Measurements from ENCODE around the gene OPCML.

The OPCML gene

DNA sequence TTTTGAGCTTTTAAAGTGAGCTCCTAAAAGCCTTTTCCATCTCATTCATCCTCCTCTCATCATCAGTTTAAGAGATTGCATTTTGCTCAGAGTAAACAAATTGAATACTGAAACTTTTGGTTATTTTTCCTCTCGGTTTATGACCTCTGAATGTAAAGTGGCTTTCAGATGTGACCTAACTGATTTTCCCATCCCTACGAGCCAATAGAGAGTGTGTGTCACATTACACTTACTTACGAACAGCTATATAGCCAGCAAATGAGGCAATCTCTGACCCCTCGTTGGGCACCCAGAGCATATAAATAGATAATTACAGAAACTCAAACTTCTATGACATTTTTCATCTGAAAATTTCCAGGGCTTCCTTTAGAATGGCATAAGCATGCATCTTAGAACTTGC, 317.7 kb downstream of the OPCML start:
- TF ChIP-seq, protein P1, sequence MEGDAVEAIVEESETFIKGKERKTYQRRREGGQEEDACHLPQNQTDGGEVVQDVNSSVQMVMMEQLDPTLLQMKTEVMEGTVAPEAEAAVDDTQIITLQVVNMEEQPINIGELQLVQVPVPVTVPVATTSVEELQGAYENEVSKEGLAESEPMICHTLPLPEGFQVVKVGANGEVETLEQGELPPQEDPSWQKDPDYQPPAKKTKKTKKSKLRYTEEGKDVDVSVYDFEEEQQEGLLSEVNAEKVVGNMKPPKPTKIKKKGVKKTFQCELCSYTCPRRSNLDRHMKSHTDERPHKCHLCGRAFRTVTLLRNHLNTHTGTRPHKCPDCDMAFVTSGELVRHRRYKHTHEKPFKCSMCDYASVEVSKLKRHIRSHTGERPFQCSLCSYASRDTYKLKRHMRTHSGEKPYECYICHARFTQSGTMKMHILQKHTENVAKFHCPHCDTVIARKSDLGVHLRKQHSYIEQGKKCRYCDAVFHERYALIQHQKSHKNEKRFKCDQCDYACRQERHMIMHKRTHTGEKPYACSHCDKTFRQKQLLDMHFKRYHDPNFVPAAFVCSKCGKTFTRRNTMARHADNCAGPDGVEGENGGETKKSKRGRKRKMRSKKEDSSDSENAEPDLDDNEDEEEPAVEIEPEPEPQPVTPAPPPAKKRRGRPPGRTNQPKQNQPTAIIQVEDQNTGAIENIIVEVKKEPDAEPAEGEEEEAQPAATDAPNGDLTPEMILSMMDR (IDR thresholded peaks at IDR 0.05; ENCODE audit: control insufficient read depth, insufficient read depth, low read depth, low read length, missing control alignments), result no peak
- DNase-seq (ENCODE audit: low read depth), result no peak
- no peak overlapping the region for H3K4me3 ChIP-seq (ENCODE audit: control insufficient read depth, low read depth, low read length)

DNA sequence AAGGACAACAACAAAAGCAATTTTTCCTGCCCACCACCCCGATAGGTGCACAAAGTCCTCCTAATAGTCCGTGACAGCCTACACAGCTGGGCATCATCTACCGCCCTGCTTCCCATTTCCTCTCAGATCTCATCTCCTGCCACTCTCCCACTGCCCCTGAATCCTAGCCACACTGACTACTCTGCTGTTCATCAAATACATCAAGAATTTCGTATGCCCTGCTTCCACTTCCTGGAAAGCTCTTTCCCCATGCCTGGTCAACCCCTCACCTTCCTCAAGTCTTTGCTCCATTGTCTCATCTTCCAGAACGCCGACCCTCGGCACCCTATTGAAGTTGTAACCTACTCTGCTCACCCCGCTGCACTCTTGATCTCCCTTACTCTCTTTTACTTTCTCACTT, 320.1 kb downstream of the OPCML start:
- DNase-seq (ENCODE audit: low read depth), result no peak
- TF ChIP-seq, protein P1 (IDR thresholded peaks at IDR 0.05; ENCODE audit: control insufficient read depth, insufficient read depth, low read depth, low read length, missing control alignments), result no peak
- H3K4me3 ChIP-seq (ENCODE audit: control insufficient read depth, low read depth, low read length), result no peak overlapping the region

DNA sequence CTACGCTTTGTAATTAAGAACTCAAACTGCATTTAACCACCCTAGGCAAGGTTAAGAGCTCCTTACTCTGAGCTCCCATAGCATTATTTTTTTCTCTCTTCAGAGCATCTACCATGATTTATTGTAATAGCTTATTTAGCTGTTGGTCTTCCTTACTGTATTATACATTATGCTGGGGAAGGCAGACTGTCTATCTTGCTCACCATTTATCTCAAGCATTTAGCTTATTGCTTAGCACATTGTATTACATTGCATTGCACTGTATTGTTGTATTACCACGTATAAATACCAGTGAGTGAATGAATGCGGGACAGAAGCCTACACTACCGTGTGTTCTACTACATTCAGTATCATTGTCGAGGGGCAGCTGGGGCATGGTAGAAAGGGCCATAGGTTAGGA, 324.3 kb downstream of the OPCML start:
- TF ChIP-seq, protein P1 (IDR thresholded peaks at IDR 0.05; ENCODE audit: control insufficient read depth, insufficient read depth, low read depth, low read length, missing control alignments), result no peak
- DNase-seq (ENCODE audit: low read depth), result no peak
- H3K4me3 ChIP-seq (ENCODE audit: control insufficient read depth, low read depth, low read length), result no peak overlapping the region

DNA sequence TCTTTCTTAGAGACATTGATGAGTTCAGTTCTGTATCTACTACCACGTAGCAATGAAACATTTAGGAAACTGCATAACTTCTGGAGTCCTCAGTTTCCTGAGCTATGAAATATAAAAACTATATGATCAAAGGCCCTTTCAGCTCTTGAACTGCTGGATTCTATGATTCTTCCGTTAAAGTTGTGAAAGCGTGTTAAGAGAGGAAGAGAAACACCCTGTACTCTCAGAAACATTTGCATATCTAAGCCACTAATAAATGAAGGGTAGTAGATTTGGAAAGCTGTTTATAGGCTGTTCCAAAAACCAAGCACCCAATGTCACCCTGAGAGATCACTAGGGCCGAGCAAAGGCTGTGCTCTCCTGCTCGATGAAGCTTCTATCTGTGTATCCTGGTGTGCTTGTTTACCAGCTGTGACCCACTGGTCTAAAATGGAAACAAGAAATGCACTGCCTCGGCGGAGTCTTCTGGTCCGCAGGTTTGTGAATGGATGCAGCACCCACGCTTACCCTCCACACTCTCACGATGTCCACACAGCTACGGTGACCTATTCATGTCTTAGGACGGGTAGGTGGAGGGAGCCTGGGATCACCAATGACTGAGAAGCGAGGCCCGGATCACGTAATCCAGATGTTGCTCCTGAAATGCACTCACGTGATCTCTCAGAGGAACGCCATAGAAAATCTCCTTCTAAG, 325.8 kb downstream of the OPCML start:
- TF ChIP-seq, protein P1 (IDR thresholded peaks at IDR 0.05; ENCODE audit: control insufficient read depth, insufficient read depth, low read depth, low read length, missing control alignments), result no peak
- DNase-seq (ENCODE audit: low read depth), result no peak
- H3K4me3 ChIP-seq (ENCODE audit: control insufficient read depth, low read depth, low read length), result no peak overlapping the region

DNA sequence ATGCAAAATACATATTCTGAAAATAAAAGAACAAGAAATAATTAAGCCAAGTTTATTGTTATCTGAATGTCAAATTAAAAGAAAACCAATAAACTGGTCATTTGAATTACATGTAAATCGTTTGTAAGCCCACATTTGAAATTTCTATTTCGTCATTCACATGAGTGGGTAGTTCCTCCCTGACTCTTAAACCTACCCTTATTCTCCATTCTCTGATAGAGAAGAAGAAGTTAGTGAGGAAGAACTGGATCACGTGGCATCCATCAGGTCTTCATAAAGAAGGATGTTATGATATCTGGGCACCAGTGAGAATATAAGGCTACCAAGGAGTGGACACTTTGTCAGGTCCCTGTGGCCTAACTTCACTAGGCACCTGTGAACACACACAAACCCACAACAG, 328.1 kb downstream of the OPCML start:
- no peak overlapping the region for H3K4me3 ChIP-seq (ENCODE audit: control insufficient read depth, low read depth, low read length)
- no peak for DNase-seq (ENCODE audit: low read depth)
- TF ChIP-seq, protein P1 (IDR thresholded peaks at IDR 0.05; ENCODE audit: control insufficient read depth, insufficient read depth, low read depth, low read length, missing control alignments), result no peak

DNA sequence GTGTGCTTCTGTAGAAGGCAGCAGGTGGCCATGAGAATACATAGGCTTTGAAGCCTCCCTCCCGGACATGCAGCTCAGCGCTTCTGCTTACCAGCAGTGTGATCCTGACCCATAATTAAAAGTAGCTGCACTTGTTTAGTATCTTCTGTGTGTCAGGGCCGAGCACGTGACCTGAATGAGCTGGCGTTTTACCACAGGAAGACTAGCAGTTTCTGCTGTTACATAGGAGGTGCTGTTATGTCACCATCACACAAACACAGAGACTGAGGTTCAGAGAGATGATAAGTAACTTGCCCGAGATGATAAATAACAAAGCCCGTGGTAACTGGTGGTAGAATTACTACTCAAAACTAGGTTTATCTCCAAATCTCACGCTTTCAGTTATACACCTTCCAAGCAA, 329.5 kb downstream of the OPCML start:
- H3K4me3 ChIP-seq (ENCODE audit: control insufficient read depth, low read depth, low read length), result no peak overlapping the region
- TF ChIP-seq, protein P1 (IDR thresholded peaks at IDR 0.05; ENCODE audit: control insufficient read depth, insufficient read depth, low read depth, low read length, missing control alignments), result no peak
- DNase-seq (ENCODE audit: low read depth), result no peak

Measured in AG09309 (cell line).